GM12874 (cell line): Measurements from ENCODE around the gene VSTM4.

Source experiments
- TF ChIP-seq, protein P1 (sequence below): IDR thresholded peaks from 2 replicates; pipeline ENCODE4 v1.5.1; 2011; ENCODE audit warnings: low read depth, mild to moderate bottlenecking, control low read depth, low read length, moderate library complexity; ENCODE audit not compliant: insufficient read depth

VSTM4 gene

DNA sequence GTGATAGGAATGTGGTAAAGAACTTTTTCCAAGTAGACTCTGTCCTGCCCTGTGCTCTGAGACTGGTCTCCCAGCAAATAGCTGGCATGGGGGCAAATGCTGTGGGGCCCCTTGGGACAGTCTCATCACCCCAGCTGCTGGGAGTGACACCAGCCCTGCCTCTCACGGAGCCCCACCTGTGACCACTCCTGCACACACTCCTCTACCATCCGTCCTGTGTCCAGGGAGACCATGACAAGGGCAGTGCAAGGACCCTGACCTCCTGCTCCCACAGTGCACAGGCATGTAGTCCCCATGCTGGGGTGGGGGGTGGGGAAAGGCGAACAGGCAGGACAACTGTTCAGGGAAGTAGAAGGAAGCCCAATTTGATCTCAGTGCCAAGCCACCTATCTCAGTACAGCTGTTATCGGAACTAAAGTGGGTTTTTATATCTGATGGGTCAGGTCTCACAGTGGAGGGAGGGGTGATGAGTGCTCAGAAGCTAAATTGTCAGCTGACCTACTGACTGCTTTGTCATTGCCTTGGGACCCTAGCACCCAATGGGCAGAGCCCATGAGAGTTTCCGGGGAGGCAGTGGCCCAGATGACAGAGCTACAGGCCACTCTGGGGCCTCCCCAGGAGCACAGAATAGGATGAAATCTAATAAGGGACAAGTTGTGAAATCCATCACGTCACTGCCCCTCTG lies 24.5 kb downstream of the VSTM4 start:
- TF ChIP-seq, protein P1, sequence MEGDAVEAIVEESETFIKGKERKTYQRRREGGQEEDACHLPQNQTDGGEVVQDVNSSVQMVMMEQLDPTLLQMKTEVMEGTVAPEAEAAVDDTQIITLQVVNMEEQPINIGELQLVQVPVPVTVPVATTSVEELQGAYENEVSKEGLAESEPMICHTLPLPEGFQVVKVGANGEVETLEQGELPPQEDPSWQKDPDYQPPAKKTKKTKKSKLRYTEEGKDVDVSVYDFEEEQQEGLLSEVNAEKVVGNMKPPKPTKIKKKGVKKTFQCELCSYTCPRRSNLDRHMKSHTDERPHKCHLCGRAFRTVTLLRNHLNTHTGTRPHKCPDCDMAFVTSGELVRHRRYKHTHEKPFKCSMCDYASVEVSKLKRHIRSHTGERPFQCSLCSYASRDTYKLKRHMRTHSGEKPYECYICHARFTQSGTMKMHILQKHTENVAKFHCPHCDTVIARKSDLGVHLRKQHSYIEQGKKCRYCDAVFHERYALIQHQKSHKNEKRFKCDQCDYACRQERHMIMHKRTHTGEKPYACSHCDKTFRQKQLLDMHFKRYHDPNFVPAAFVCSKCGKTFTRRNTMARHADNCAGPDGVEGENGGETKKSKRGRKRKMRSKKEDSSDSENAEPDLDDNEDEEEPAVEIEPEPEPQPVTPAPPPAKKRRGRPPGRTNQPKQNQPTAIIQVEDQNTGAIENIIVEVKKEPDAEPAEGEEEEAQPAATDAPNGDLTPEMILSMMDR, result no peak

DNA sequence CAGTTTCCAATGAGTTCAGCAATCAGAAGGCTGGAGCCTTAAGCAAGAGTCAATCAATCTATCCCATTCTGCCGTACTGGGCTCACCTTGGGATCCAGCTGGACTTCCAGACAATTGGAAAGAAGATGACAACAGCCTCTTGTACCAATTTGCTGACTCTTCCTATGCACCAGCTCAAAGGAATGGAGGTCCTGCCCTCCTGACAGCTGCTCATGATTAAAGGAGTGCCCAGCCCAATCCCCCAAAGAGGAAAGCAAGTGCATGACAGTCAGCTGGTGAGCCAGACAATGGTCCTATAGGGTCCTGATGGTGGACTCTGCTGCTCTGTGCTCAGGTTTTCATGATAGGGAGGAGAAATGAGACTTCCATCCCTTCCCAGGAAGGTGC lies 25.1 kb downstream of the VSTM4 start:
- TF ChIP-seq, protein P1, result no peak

DNA sequence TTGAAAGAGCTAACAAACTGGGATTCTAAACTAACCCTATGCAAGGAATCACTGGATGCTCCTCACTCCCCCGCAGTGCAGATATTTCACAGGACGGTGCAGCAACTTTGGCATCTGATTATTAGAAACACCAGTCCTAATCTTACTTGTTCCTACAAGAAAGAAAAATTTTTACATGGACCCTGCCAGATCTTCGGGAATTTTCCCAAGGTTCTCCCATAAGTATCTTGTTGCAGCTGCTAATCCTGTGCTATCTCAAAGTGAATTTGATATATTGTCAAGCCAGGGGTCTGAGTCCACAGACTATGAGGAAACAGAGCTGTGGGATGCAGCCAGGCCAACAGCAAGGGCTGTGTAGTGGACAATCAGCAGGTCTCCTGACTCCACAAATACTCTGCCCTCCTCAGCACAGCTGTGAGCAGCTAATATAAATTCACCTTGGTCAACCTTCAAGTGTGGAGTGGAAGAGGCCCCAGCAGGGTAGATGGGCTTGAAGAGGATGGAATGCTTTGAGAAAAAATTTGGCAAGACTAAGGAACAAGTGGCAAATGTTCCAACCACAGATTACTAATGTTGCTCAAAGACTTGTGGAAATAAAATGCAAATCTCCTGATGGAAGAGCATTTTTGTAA lies 25.6 kb downstream of the VSTM4 start:
- TF ChIP-seq, protein P1, result no peak

GRCh38 chr10:49089152-49089551 lies 26.2 kb downstream of the VSTM4 start:
- TF ChIP-seq, protein P1, result no peak

DNA sequence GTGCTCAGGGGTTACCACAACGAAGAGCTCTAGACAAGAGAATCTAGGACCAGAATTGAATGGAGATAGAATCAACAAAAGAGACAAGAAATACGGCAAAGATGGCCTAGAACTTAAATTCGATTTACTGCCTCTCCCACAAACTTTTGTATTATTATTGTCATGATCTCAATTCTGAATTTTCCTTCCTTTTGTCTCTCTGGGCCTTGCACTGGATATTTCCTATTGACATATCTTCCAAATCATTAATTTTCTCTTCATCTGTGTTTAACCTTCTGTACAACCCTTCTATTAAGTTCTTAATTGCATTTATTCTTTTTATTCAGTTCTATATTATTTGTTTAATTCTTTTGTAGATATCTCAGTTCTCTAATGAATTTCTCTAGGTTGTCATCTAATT lies 28.4 kb downstream of the VSTM4 start:
- TF ChIP-seq, protein P1, result no peak

- TF ChIP-seq, protein P1, result no peak
Observed at GRCh38 chr10:49083261-49083660, 32.1 kb downstream of the VSTM4 start.

GRCh38 chr10:49082766-49083165 lies 32.6 kb downstream of the VSTM4 start:
- TF ChIP-seq, protein P1, result no peak
